HS-27A (cell line): ENCODE measurements around the gene ATXN3L.
"Not testable (repeated sequence)": the region's sequence is repeated elsewhere in the genome, so short reads cannot be mapped to it uniquely, and the experiment has no call there.

ENCODE experiments used
- DNase-seq: peaks from one replicate; pipeline ENCODE4 v3.0.0-alpha.2; 2012; ENCODE audit warnings: low read depth, missing footprints

ATXN3L gene

GRCh38 chrX:13305108-13305507 lies 14.7 kb downstream of the ATXN3L start:
- DNase-seq, result no peak

- DNase-seq, result no peak
Measured at GRCh38 chrX:13304052-13304451, 15.8 kb downstream of the ATXN3L start.

GRCh38 chrX:13303248-13303647 lies 16.6 kb downstream of the ATXN3L start:
- not testable (repeated sequence) for DNase-seq

- no peak for DNase-seq
Measured at GRCh38 chrX:13298836-13299235, 21.0 kb downstream of the ATXN3L start.

GRCh38 chrX:13295841-13296240 lies 24.0 kb downstream of the ATXN3L start:
- DNase-seq, result no peak

- DNase-seq, result no peak
Measured at GRCh38 chrX:13293700-13294099, 26.2 kb downstream of the ATXN3L start.

GRCh38 chrX:13290891-13291614 lies 28.8 kb downstream of the ATXN3L start:
- no peak for DNase-seq

GRCh38 chrX:13288671-13289070 lies 31.2 kb downstream of the ATXN3L start:
- DNase-seq, result no peak

- peak; percentile 51 for DNase-seq
Measured at GRCh38 chrX:13287816-13288215, 32.0 kb downstream of the ATXN3L start.

- DNase-seq, result no peak
Measured at GRCh38 chrX:13285693-13286092, 34.2 kb downstream of the ATXN3L start.

- no peak for DNase-seq
Measured at GRCh38 chrX:13285229-13285628, 34.6 kb downstream of the ATXN3L start.

- DNase-seq, result no peak
Measured at GRCh38 chrX:13284570-13284969, 35.3 kb downstream of the ATXN3L start.

- DNase-seq, result no peak
Measured at GRCh38 chrX:13283950-13284546, 35.8 kb downstream of the ATXN3L start.

GRCh38 chrX:13283512-13283911 lies 36.3 kb downstream of the ATXN3L start:
- DNase-seq, result no peak

GRCh38 chrX:13281289-13281688 lies 38.6 kb downstream of the ATXN3L start:
- no peak for DNase-seq

GRCh38 chrX:13279279-13280018 lies 40.4 kb downstream of the ATXN3L start:
- DNase-seq, result no peak

- no peak for DNase-seq
Measured at GRCh38 chrX:13277539-13277938, 42.3 kb downstream of the ATXN3L start.

GRCh38 chrX:13276991-13277390 lies 42.9 kb downstream of the ATXN3L start:
- DNase-seq, result no peak

GRCh38 chrX:13275031-13275430 lies 44.8 kb downstream of the ATXN3L start:
- no peak for DNase-seq

- DNase-seq, result no peak
Measured at GRCh38 chrX:13272426-13272825, 47.4 kb downstream of the ATXN3L start.

- DNase-seq, result no peak
Measured at GRCh38 chrX:13271511-13271910, 48.3 kb downstream of the ATXN3L start.

GRCh38 chrX:13270360-13270759 lies 49.5 kb downstream of the ATXN3L start:
- DNase-seq, result no peak

GRCh38 chrX:13268874-13269273 lies 51.0 kb downstream of the ATXN3L start:
- DNase-seq, result no peak
